Stimulated activated CD4-positive, alpha-beta T cell treated with anti-CD3 and anti-CD28 coated beads, Interleukin-15, amount 100 ng/mL, for 48 hours (primary cell): ENCODE data around the gene OSBP2.

ENCODE experiments used
- DNase-seq, 2 donors: peaks; one replicate each; pipeline ENCODE4 v3.0.0-alpha.2; 2020; ENCODE audit warnings: low read depth in 2 of 2

OSBP2 gene

DNA sequence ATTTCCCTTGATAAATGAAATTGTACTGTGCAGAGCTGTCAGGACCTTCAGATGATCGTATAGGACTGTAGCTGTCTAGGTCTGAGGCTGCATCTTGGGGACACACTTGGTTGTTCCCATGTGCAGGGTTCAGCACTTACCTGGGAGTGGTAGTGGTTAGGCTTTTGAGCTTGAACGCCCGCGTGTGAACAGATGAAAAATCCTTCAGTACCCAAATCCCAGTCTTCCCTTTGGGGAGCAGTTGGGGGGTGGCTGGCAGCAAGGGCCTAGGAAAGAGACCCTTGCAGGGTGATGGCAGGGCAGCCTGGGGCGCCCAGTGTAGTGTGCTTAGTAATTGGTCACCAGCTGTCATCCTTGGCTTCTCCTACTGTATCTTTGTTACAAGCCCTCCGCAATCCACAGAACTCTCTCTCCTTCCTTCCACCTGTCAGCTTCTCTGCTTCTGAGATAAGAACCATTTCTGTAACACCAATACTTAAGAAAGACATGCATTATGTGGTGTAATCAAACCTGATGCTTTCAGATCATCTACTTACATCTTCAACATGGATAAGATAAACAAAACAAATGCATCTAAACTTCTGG is 209.3 kb downstream of the OSBP2 start:
- no peak for DNase-seq

DNA sequence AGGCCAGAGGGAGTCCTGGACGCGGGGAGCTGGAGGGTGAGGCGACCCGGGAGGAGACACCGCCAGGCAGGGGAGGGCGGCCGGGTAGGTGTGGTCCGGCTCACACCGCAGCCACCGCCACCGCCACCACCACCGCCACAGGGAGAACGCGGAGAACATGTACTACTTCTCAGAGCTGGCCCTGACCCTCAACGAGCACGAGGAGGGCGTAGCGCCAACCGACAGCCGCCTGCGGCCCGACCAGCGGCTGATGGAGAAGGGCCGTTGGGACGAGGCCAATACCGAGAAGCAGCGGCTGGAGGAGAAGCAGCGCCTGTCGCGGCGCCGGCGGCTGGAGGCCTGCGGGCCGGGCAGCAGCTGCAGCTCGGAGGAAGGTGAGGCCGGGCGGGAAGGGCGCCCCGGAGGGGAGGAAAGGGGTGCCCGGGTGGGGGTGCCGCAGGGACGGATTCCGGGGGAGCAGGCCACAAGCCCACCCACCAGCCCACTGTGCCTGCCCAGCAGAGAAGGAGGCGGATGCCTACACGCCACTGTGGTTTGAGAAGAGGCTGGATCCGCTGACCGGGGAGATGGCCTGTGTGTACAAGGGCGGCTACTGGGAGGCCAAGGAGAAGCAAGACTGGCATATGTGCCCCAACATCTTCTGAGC is 211.1 kb downstream of the OSBP2 start:
- no peak for DNase-seq

DNA sequence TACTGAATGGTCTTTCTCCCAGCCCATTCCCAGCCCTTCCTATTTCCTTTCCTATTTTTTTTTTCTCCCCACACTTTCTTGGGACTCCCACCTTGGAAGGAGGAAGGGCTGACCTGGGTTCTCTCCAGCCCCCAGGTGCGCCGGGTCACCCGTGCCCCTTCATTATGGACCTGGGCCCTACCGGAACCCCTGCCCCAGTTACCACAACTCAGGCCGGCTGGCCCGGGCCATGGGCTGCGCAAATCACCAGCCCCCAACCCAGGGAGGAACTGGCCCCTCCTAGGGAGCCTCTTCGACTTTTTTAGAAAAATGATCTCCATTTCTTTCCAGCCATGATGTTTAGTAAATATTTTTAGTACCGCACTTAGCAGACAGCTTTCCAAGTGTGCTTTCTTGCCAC is 211.7 kb downstream of the OSBP2 start:
- no peak for DNase-seq

- no peak for DNase-seq
Measured at GRCh38 chr22:30906946-30907345, 212.3 kb downstream of the OSBP2 start.

DNA sequence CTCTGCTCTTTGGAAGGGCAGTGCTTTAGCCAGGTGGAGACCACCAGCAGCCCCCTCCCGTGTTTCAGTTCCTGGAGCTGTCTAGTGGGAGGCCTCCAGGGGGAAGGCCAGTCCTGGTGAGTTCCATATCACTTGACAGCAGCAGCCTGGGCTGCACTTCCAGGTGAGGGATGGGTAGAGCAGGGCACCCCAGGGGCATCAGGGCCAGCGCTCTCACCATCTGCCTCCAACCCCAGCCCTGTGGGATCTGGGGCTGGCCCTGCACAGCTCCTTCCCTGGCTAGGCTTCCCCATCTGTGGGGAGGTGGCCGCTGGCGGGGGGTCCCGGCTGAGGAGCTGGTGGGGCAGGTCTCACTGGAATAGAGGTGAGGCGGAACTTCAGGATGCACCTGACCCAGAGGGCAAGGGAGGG is 213.4 kb downstream of the OSBP2 start:
- no peak for DNase-seq

GRCh38 chr22:30909306-30909705 is 214.6 kb downstream of the OSBP2 start:
- no peak for DNase-seq

DNA sequence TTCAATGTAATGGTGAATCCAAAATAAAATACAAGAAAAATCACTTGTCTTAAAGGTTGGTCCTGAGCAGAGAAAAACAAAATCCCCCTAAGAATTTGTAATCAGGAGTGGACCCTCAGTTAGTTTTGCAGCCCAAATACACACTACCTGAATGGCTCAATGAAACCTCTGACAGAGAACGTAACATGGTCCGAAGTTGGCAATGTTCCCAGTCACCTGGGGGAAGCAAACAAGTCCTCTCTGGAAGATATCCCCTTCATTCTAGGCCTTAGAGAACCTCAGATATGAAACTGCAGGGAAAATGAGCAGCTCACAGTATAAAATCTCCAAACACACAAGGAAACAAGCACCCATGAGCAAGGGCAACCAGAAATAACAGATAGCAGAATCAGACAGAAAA is 215.7 kb downstream of the OSBP2 start:
- no peak for DNase-seq

DNA sequence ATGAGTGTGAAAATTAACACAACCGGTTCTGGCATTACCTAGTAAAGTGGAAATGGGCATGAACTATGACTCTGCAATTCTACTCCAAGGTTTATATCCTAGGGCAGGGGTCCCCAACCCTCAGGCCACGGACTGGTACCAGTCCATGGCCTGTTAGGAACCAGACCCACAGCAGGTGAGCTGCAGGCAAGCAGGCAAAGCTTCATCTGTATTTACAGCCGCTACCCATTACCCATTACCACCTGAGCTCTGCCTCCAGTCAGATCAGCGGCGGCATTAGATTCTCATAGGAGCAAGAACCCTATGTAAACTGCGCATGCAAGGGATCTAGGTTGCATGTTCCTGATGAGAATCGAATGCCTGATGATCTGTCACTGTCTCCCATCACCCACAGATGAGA is 224.1 kb downstream of the OSBP2 start:
- DNase-seq: no peak

- no peak for DNase-seq
Measured at GRCh38 chr22:30919973-30920372, 225.3 kb downstream of the OSBP2 start.

- peak; percentile 72 to 81 for DNase-seq
Measured at GRCh38 chr22:30920407-30920806, 225.7 kb downstream of the OSBP2 start.

DNA sequence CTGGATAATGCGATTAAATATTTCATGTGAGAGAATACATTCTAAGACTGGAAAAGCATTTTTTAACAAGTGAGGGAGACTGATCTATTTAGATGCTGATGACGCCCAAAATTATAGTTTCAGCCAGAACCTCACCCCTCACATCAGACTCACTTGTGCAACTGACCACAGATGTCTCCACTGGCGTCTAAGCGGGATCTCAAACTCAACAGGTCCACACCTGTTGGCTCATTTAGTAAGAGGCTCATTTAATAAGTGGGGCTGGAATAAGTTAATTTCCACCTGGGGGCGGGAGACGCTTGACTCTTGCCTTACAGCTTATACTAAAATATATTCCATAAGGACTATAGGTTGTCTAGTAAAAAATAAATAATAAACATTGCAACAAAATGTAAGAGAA is 226.4 kb downstream of the OSBP2 start:
- DNase-seq: no peak

DNA sequence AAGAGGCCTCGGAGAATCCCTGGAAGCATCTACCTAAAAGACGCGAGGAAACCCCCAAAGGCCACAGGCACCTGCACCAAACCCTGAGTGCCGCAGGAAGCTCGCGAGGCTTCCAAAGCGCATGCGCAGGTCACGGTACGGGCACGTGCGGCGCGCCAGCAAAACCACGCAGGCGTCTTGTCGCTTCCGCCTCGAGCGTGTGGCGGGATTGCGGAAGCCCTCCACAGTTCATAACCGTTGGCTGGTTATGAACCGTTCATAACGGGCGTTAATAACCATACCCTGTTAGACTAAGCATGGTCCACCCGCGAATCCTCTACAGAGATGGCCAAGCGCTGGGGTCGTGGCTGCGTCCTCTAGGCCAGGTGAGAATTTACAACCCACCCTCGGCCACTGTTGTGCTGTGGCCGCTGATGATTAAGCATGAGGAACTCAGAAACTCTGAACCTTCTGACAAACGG is 227.5 kb downstream of the OSBP2 start:
- peak; percentile 66 to 67 for DNase-seq

DNA sequence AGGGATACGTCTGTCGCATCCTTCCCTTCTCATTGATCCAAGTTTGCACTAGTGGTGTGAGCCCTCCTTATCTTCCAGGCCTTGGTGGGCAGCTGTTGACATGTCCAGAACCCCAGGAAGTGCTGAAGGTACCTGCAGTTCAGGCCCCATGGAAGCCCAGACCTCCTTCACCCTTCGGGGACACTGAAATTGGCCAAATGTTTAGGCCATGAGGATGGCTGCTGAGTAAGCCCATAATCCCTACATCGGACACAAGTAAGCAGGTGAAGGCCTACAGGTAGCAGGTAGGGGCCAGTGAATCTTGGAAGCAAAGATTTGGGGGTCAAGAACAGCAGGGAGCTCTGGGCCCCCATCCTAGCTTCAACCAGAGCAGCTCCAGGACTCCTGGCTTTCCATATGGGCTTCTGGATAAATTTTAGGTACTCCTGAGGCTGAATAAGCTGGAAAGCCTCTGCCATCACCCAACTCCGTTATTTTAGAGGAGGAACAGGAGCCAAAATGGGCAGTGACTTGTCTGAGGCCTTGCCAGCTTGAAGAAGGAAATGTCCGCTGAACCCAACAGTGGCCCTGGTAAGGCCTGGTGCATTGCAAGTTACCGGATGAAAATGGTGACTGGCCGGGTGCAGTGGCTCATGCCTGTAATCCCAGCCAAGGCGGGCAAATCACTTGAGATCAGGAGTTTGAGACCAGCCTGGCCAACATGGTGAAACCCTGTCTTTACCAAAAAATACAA is 228.7 kb downstream of the OSBP2 start:
- DNase-seq: no peak

DNA sequence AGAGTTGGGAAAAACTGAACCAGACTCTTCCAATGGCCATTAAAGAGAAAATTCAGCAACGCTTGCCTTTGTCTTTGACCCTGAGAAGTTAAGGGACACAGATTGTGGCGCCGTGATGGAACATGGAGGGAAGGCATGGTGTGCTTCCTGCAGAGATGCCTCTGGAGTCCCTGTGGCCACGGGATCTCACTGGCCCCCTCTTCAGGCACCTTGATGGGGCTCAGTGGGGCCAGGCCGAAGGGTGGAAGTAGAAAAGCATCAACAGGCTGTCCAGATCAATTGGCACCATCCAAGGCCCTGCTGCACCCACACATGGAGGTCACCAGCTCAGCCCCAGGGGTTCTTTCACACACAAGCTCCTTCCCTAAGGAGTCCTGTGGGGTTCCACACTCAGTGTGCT is 231.0 kb downstream of the OSBP2 start:
- no peak for DNase-seq

GRCh38 chr22:30926706-30927105 is 232.0 kb downstream of the OSBP2 start:
- no peak for DNase-seq

GRCh38 chr22:30927806-30928205 is 233.1 kb downstream of the OSBP2 start:
- DNase-seq: no peak

GRCh38 chr22:30928401-30928800 is 233.7 kb downstream of the OSBP2 start:
- DNase-seq: no peak

GRCh38 chr22:30930228-30930627 is 235.6 kb downstream of the OSBP2 start:
- DNase-seq: no peak

DNA sequence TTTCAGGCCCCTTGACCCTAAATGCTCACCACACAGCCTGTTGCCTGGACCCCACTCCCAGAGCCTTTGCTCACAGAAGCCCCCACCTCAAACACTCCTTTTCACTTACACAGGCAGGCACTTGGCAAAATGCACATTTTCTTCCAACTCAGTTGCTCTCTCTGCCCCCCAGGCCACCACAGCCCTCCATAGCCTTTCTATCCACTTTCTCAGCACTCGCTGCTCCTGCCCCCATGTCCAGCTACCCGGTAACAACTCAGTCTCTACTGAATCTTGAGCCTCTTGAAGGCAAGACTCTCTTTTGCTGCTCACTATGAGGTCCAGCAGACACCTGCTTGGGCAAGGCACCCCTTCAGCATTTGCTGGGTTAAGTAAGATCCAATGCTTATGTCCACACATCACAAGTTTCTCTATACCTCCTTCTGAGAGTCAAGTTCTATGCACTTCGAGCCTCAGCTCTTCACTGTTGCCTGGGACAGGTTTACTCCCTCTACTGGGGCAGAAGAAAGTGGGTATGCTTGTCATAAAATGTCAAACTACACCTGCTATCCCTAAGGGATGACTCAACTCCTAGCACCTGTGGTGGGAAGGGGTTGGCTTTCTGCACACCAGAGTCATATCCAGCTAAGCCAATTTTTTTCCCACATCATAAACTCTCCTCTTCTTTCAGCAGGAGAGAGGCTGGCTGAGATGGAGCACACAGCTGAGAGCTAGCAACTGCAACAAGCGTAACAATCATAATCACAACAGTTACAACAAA is 237.0 kb downstream of the OSBP2 start:
- DNase-seq: no peak

DNA sequence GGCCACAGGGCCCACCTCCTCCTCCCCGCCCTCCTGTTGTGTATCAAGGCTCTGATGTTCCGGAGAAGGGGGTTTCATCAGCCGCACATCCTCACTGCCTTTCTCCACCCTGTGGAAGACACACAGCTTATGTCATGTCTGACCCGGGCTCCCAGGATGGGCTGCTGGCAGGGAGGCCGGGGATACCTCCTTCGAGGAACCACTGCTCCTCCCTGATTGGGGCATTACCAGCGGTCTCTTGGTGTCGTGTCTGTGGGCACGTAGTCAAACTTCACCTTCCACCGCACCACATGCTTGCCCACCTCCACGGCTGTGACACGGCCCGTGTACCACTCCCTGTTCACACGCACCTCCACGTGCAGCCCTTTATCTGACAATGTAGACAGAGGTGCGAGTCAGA is 238.0 kb downstream of the OSBP2 start:
- DNase-seq: no peak

DNA sequence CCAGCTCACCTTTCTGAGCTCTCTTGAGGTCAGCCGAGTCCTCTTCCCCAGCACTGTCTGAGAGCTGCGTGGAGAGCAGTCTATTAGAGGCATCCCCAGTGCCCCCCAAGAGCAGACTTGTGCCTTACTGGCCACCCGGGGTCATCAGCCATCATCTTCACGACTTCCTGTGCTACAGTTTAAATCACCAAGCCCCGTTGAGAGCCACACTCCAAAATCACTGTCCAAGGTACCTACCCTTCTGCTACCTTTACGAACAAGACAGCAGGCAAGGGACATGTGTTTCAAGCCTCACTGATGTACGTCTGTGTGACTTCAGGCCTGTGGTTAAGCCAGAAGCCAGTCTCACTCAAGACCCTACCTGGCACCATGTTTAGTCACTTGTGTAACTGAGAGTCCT is 238.8 kb downstream of the OSBP2 start:
- DNase-seq: no peak

GRCh38 chr22:30934053-30934452 is 239.4 kb downstream of the OSBP2 start:
- no peak for DNase-seq
